Subcutaneous adipose tissue (tissue), 4 donors: ENCODE measurements around the gene BIN1. TPM values are rescaled to one million over a fixed set of nuclear protein-coding genes. Genes with fewer than 3 reads are reported as not detected.

Experiments used
- CTCF ChIP-seq: fragments of 450-650 bp; IDR thresholded peaks from one replicate; pipeline ENCODE4 v1.5.1; 2016; ENCODE audit warnings: low read depth, mild to moderate bottlenecking, control low read depth, antibody characterized with exemption, moderate library complexity
- total RNA-seq, 4 donors: library from RNA; depleted of rRNA; stranded (reverse); fragments of >200 nt; gene quantifications; one replicate each; pipeline ENCODE4 v1.1.0, GENCODE V29; 2016

The BIN1 gene
- total RNA-seq, 4 donors from 2014 or later = 53.3 to 134 (median 55.4) TPM

- no peak for TF ChIP-seq CTCF
Observed at GRCh38 chr2:127102521-127103242, 4.3 kb downstream of the BIN1 start.

- TF ChIP-seq CTCF = no peak
Observed at GRCh38 chr2:127101756-127102477, 5.0 kb downstream of the BIN1 start.

GRCh38 chr2:127101048-127101611 lies 5.8 kb downstream of the BIN1 start:
- TF ChIP-seq CTCF = no peak

GRCh38 chr2:127100251-127101047 lies 6.5 kb downstream of the BIN1 start:
- no peak for TF ChIP-seq CTCF

GRCh38 chr2:127098711-127099110 lies 8.2 kb downstream of the BIN1 start:
- no peak for TF ChIP-seq CTCF

GRCh38 chr2:127097841-127098651 lies 8.9 kb downstream of the BIN1 start:
- TF ChIP-seq CTCF = no peak
